ENCODE data around the gene SPTLC1.

The SPTLC1 gene

GRCh38 chr9:91992461-91993041, 122.7 kb downstream of the SPTLC1 start:
- POLR2A ChIA-PET (ENCODE audit: low non-redundant PET) = no interaction called here
- TF ChIP-seq CTCF (conservative IDR thresholded peaks at IDR 0.05; ENCODE audit: low read depth) = no peak
- CTCF ChIA-PET = no interaction called here
- H3K27ac ChIP-seq = no peak overlapping the region
- DNase-seq (ENCODE audit: low spot score) = no peak

GRCh38 chr9:91991721-91992341, 123.4 kb downstream of the SPTLC1 start:
- DNase-seq (ENCODE audit: low spot score) = no peak
- POLR2A ChIA-PET (ENCODE audit: low non-redundant PET) = no interaction called here
- CTCF ChIA-PET = interaction anchor here (0.8 kb wide), 1 partner anchor 10 kb away, joined by 3 read pairs; no protein-coding TSS in a partner anchor

GRCh38 chr9:91986248-91986647, 129.0 kb downstream of the SPTLC1 start:
- H3K27ac ChIP-seq = no peak overlapping the region
- ChIA-PET CTCF (no interaction called here), POLR2A (ENCODE audit: low non-redundant PET) (no interaction called here)
- no peak for TF ChIP-seq CTCF (conservative IDR thresholded peaks at IDR 0.05; ENCODE audit: low read depth)
- no peak for DNase-seq (ENCODE audit: low spot score)

More at GRCh38 chr9:91991721-91992341, 123.4 kb downstream of the SPTLC1 start:
- H3K27ac ChIP-seq = no peak overlapping the region
- no peak for TF ChIP-seq CTCF (conservative IDR thresholded peaks at IDR 0.05; ENCODE audit: low read depth)

- no peak for DNase-seq (ENCODE audit: low spot score)
- CTCF ChIA-PET = no interaction called here
- H3K27ac ChIP-seq = no peak overlapping the region
- TF ChIP-seq CTCF (conservative IDR thresholded peaks at IDR 0.05; ENCODE audit: low read depth) = no peak
- POLR2A ChIA-PET (ENCODE audit: low non-redundant PET) = no interaction called here
Observed at GRCh38 chr9:91985692-91986091, 129.5 kb downstream of the SPTLC1 start.
